Measurements from ENCODE around the gene MBD3L2. TPM values are rescaled to one million over a fixed set of nuclear protein-coding genes. Genes with fewer than 3 reads are reported as not detected.
A peak's percentile ranks its signal among the peaks of the same experiment; 100 is the strongest.

The MBD3L2 gene
- total and polyA plus RNA-seq, 9 of the 15 experiments (the other 6 are each of a cell fraction or from before 2014, with no cell fraction given), result not detected

DNA sequence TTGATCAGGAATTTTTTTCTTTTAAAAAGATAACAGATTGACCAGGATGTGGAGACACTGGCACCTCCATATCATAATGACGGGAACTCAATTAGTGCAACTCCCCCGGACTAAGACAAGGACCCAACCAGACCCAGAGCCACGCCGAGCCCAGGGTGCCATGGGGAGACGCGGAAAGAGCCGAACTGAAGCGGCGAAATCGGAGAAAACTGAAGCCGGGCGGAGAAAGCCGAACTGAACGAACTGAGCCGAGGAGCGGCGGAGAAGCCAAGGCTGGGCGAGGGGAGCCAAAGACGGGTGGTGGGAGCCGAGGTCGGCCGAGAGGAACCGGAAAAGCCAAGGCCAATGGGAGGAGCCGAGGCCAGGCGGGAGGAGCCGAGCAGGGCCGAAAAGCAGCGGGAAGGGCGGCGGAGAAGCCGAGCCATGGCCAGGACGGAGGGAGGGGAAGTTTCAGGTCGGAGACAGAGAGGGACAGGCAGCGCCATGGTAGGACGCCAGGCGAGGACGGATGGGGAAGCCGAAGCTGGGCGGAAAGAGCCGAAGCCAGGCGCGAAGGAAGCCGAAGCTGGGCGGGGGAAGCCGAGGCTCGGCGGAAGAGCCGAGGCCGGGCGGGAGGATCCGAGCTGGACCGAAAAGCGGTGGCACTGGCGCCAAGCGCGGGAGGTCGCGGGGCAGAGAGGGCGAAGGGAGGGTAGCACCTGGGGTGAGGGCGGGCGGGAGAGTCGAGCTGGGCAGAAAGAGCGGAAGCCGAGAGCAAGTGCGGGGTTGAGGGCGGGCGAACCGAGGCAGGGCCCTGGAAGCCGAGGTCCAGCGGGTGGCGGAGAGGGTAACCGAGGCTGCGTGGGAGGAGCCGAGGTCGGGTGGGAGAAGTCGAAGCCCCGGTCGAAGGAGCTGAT lies 49.8 kb downstream of the MBD3L2 start (continued):
- TF ChIP-seq, protein P1, sequence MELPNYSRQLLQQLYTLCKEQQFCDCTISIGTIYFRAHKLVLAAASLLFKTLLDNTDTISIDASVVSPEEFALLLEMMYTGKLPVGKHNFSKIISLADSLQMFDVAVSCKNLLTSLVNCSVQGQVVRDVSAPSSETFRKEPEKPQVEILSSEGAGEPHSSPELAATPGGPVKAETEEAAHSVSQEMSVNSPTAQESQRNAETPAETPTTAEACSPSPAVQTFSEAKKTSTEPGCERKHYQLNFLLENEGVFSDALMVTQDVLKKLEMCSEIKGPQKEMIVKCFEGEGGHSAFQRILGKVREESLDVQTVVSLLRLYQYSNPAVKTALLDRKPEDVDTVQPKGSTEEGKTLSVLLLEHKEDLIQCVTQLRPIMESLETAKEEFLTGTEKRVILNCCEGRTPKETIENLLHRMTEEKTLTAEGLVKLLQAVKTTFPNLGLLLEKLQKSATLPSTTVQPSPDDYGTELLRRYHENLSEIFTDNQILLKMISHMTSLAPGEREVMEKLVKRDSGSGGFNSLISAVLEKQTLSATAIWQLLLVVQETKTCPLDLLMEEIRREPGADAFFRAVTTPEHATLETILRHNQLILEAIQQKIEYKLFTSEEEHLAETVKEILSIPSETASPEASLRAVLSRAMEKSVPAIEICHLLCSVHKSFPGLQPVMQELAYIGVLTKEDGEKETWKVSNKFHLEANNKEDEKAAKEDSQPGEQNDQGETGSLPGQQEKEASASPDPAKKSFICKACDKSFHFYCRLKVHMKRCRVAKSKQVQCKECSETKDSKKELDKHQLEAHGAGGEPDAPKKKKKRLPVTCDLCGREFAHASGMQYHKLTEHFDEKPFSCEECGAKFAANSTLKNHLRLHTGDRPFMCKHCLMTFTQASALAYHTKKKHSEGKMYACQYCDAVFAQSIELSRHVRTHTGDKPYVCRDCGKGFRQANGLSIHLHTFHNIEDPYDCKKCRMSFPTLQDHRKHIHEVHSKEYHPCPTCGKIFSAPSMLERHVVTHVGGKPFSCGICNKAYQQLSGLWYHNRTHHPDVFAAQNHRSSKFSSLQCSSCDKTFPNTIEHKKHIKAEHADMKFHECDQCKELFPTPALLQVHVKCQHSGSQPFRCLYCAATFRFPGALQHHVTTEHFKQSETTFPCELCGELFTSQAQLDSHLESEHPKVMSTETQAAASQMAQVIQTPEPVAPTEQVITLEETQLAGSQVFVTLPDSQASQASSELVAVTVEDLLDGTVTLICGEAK (IDR thresholded peaks at IDR 0.05), result peak; percentile 73
- TF ChIP-seq, protein P1 (CRISPR knock-in tag; IDR thresholded peaks at IDR 0.05), result no peak
- TF ChIP-seq MAFK (IDR thresholded peaks at IDR 0.05; ENCODE audit: low read length) (no peak), SUPT5H (IDR thresholded peaks at IDR 0.05) (peak; percentile 91), HDAC1 (IDR thresholded peaks at IDR 0.05) (0 out of 4 replicates have a peak, but pooled peaks of 1 of the 2 experiments have one; percentile 15), ZFX (CRISPR knock-in tag; IDR thresholded peaks at IDR 0.05) (peak; percentile 50), PML (IDR thresholded peaks at IDR 0.05; ENCODE audit: low read length) (peak; percentile 55; the same call in 1 of the 2 replicates), MAZ (CRISPR knock-in tag; conservative IDR thresholded peaks at IDR 0.05 in 1 of 2, IDR thresholded peaks at IDR 0.05 in 1 of 2) (peak; percentile 17 to 24; a peak in 1 of 4 replicates), NFRKB (IDR thresholded peaks at IDR 0.05; ENCODE audit: low read depth) (peak; percentile 64; the same call in 1 of the 2 replicates), ATF1 (CRISPR knock-in tag; IDR thresholded peaks at IDR 0.05) (no peak), ATF1 (tag; IDR thresholded peaks at IDR 0.05) (no peak), ZBED1 (IDR thresholded peaks at IDR 0.05) (0 out of 2 replicates have a peak, but pooled peaks have one; percentile 52), ZNF507 (tag; conservative IDR thresholded peaks at IDR 0.05) (no peak), POLR2A (conservative IDR thresholded peaks at IDR 0.05) (peak; percentile 91), GABPA (tag; conservative IDR thresholded peaks at IDR 0.05; ENCODE audit: low read depth) (peak; percentile 76), CTBP1 (IDR thresholded peaks at IDR 0.05; ENCODE audit: borderline replicate concordance) (peak; percentile 18; the same call in 1 of the 2 replicates)
- TF ChIP-seq, protein P2, sequence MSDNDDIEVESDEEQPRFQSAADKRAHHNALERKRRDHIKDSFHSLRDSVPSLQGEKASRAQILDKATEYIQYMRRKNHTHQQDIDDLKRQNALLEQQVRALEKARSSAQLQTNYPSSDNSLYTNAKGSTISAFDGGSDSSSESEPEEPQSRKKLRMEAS (CRISPR knock-in tag; IDR thresholded peaks at IDR 0.05), result peak; percentile 25; the same call in 1 of the 2 replicates
- TF ChIP-seq, protein P3, sequence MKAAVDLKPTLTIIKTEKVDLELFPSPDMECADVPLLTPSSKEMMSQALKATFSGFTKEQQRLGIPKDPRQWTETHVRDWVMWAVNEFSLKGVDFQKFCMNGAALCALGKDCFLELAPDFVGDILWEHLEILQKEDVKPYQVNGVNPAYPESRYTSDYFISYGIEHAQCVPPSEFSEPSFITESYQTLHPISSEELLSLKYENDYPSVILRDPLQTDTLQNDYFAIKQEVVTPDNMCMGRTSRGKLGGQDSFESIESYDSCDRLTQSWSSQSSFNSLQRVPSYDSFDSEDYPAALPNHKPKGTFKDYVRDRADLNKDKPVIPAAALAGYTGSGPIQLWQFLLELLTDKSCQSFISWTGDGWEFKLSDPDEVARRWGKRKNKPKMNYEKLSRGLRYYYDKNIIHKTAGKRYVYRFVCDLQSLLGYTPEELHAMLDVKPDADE (conservative IDR thresholded peaks at IDR 0.05; ENCODE audit: control insufficient read depth, low read depth, low read length), result 0 out of 2 replicates have a peak, but pooled peaks have one; percentile 37
